HG03095 (cell line): ENCODE results near the gene NPVF.

Experiments used
- ATAC-seq: cut with Tn5 transposase; IDR thresholded peaks from one replicate; pipeline ENCODE4 v1.9.1; 2021; ENCODE audit warnings: moderate library complexity; ENCODE audit not compliant: unreplicated experiment

NPVF gene

GRCh38 chr7:25179325-25179724, 49.0 kb downstream of the NPVF start:
- no peak for ATAC-seq
